ENCODE results near the gene TMEM232.

GRCh38 chr5:110383231-110383630 lies 343.2 kb downstream of the TMEM232 start:
- TF ChIP-seq CTCF (IDR thresholded peaks at IDR 0.05), result no peak
- TF ChIP-seq REST (IDR thresholded peaks at IDR 0.05; ENCODE audit: insufficient read depth in 1 of 2, low read depth in 2 of 2, low read length in 1 of 2), result no peak
- no peak for TF ChIP-seq TCF7L2 (IDR thresholded peaks at IDR 0.05; ENCODE audit: low read depth, low read length)
- no peak for TF ChIP-seq SIN3A (IDR thresholded peaks at IDR 0.05; ENCODE audit: borderline replicate concordance, insufficient read depth, low read depth, low read length)

Data from Panc1 (cell line).